HepG2 (cell line): Measurements from ENCODE around the gene OPN3. TPM values are rescaled to one million over a fixed set of nuclear protein-coding genes. Genes with fewer than 3 reads are reported as not detected.

ENCODE experiments used
- ATAC-seq: fragments of 200-7000 bp; cut with Tn5 transposase; 3 replicates; pipeline ENCODE4 v1.9.1; 2020; ENCODE audit warnings: mild to moderate bottlenecking, moderate library complexity
- BruUV-seq: library from RNA; stranded (reverse); fragments of 400-500 nt; replicated peaks from 2 replicates; lab custom pipeline; 2021; lab: Mats Ljungman, UMichigan
- CTCF ChIA-PET: fragments of 300-600 bp; formaldehyde crosslinking; extraction: SDS; loops from one replicate; lab custom pipeline; 2021; ENCODE audit warnings: low total read pairs, inconsistent platforms, low intra/inter-chr PET ratio; lab: Yijun Ruan, JAX
- POLR2A ChIA-PET: fragments of 350-600 bp; sonication (Branson Sonifier 250); formaldehyde crosslinking; loops from one replicate; lab custom pipeline; 2020; ENCODE audit warnings: antibody characterized with exemption, inconsistent platforms; lab: Yijun Ruan, JAX
- DNase-seq: peaks from one replicate; pipeline ENCODE4 v3.0.0-alpha.2; 2015; ENCODE audit warnings: low spot score
- FAIRE-seq: peaks from 3 replicates; lab custom pipeline; 2011; peaks lifted over from hg19 to GRCh38; lab: Jason Lieb, UNC
- H2AFZ ChIP-seq: one replicate; pipeline ENCODE4 v1.6.1; 2011; ENCODE audit warnings: low read length, inconsistent platforms
- H3K27ac ChIP-seq: fragments of 300-600 bp; 3 replicates; pipeline ENCODE4 v1.8.0; 2011; ENCODE audit warnings: mixed run types, mild to moderate bottlenecking, mixed read lengths, low read length, inconsistent platforms; ENCODE audit not compliant: insufficient read depth; ENCODE audit errors: extremely low read length
- H3K27me3 ChIP-seq, 2 experiments: fragments of 200-600 bp in 1 of 2; 2 replicates in 1 of 2; 3 replicates in 1 of 2; pipeline versions ENCODE4 v1.6.0 to v1.8.0; 2011; ENCODE audit warnings: low read length in 2 of 2, mild to moderate bottlenecking in 2 of 2, moderate library complexity in 2 of 2, inconsistent platforms in 1 of 2; ENCODE audit not compliant: insufficient read depth in 2 of 2, control insufficient read depth in 1 of 2
- H3K36me3 ChIP-seq, 2 experiments: fragments of 200-600 bp in 1 of 2; replicated peaks in 1 of 2; 2 replicates in 1 of 2; 3 replicates in 1 of 2; pipeline versions ENCODE4 v1.5.1 to v1.8.0; 2011; ENCODE audit warnings: low read length in 2 of 2, inconsistent platforms in 1 of 2; ENCODE audit not compliant: insufficient read depth in 2 of 2, control insufficient read depth in 1 of 2
- H3K4me1 ChIP-seq: 2 replicates; pipeline ENCODE4 v1.5.1; 2012; ENCODE audit warnings: low read length, inconsistent platforms; ENCODE audit not compliant: insufficient read depth
- H3K4me2 ChIP-seq: 2 replicates; pipeline ENCODE4 v1.6.0; 2011; ENCODE audit warnings: low read depth, low read length, inconsistent platforms
- H3K4me3 ChIP-seq, 3 experiments: fragments of 200-600 bp in 1 of 3; sonication (generic), shearing (Covaris generic) in 1 of 3; replicated peaks in 1 of 3; 2 replicates each; pipeline ENCODE4 v1.5.1; 2011 to 2016; ENCODE audit warnings: low read length in 3 of 3, inconsistent platforms in 2 of 3, low read depth in 2 of 3, mild to moderate bottlenecking in 2 of 3, control low read depth in 1 of 3, mixed read lengths in 1 of 3; ENCODE audit not compliant: insufficient read depth in 1 of 3
- H3K79me2 ChIP-seq: one replicate; pipeline ENCODE4 v1.6.1; 2011; ENCODE audit warnings: low read length, inconsistent platforms; ENCODE audit not compliant: insufficient read depth
- H3K9ac ChIP-seq: 2 replicates; pipeline ENCODE4 v1.6.0; 2011; ENCODE audit warnings: mild to moderate bottlenecking, low read depth, low read length, inconsistent platforms; ENCODE audit not compliant: insufficient read depth
- H3K9me3 ChIP-seq: 2 replicates; pipeline ENCODE4 v1.5.1; 2012; ENCODE audit warnings: mild to moderate bottlenecking, low read length
- H4K20me1 ChIP-seq: 2 replicates; pipeline ENCODE4 v1.6.0; 2011; ENCODE audit warnings: inconsistent platforms, mild to moderate bottlenecking, low read length, moderate library complexity; ENCODE audit not compliant: insufficient read depth
- ATF6 ChIP-seq: sonication (generic); formaldehyde crosslinking; conservative IDR thresholded peaks from 2 replicates; pipeline ENCODE4 v1.4.0; 2020; ENCODE audit warnings: missing genetic modification reagents
- ISL2 ChIP-seq: sonication (generic); formaldehyde crosslinking; IDR thresholded peaks from 2 replicates; pipeline ENCODE4 v1.5.0; 2020; ENCODE audit warnings: missing genetic modification reagents
- MAZ ChIP-seq, 2 experiments: sonication (generic) in 1 of 2; formaldehyde crosslinking in 1 of 2; IDR thresholded peaks; 2 replicates each; pipeline versions ENCODE4 v1.5.0 to v1.6.1; 2012 to 2020; ENCODE audit warnings: low read depth in 2 of 2, mild to moderate bottlenecking in 2 of 2, borderline replicate concordance in 1 of 2, improper control_type of control experiment in 1 of 2, low read length in 1 of 2, missing genetic modification reagents in 1 of 2, moderate library complexity in 1 of 2
- SP2 ChIP-seq: sonication (generic); formaldehyde crosslinking; IDR thresholded peaks from 2 replicates; pipeline ENCODE4 v1.5.1; 2020; ENCODE audit warnings: mild to moderate bottlenecking, missing genetic modification reagents
- STAT5B ChIP-seq: sonication (generic); formaldehyde crosslinking; IDR thresholded peaks from 2 replicates; pipeline ENCODE4 v1.4.0; 2020; ENCODE audit warnings: missing genetic modification reagents
- ZBTB7A ChIP-seq: sonication (generic); formaldehyde crosslinking; IDR thresholded peaks from 2 replicates; pipeline ENCODE4 v1.8.0; 2022; ENCODE audit warnings: mild to moderate bottlenecking, missing genetic modification reagents
- ZNF17 ChIP-seq: sonication (generic); formaldehyde crosslinking; IDR thresholded peaks from 2 replicates; pipeline ENCODE4 v1.5.0; 2020; ENCODE audit warnings: mild to moderate bottlenecking, missing genetic modification reagents
- ZNF281 ChIP-seq: sonication (generic); formaldehyde crosslinking; IDR thresholded peaks from 2 replicates; pipeline ENCODE4 v1.4.0; 2020; ENCODE audit warnings: missing genetic modification reagents, borderline replicate concordance
- ZNF282 ChIP-seq: fragments of 450-650 bp; IDR thresholded peaks from 2 replicates; pipeline ENCODE4 v1.6.1; 2018; ENCODE audit not compliant: partially characterized antibody
- ZNF317 ChIP-seq: sonication (generic); formaldehyde crosslinking; IDR thresholded peaks from 2 replicates; pipeline ENCODE4 v1.5.0; 2020; ENCODE audit warnings: mild to moderate bottlenecking, missing genetic modification reagents
- WGBS: methylation state at CpG from one replicate; pipeline ENCODE4 v1.1.6; 2017; ENCODE audit warnings: low lambda C conversion rate; 5-methylcytosine and 5-hydroxymethylcytosine counted together
- in situ Hi-C: cut with HindIII; loops from 2 replicates; pipeline ENCODE4 v1.10.0; 2017; ENCODE audit warnings: low pct_unique_long_range_greater_than_20kb; ENCODE audit not compliant: extremely low pct_ligation_motif_present
- intact Hi-C: fragments of 100-400 bp; cut with micrococcal nuclease; formaldehyde crosslinking; loops from one replicate; pipeline ENCODE4 v1.10.0; 2022; ENCODE audit not compliant: unreplicated experiment
- polyA plus RNA-seq, 8 experiments: library from polyadenylated mRNA; depleted of rRNA in 3 of 8; stranded (reverse) in 7 of 8; unstranded in 1 of 8; fragments of >200 nt; fragmentation: Illumina TruSeq in 4 of 8; extraction: Trizol in 4 of 8; gene quantifications; 2 replicates each; pipeline versions ENCODE4 v1.2.1 to v1.2.3, GENCODE V29; 2011 to 2016; ENCODE audit warnings: low read depth in 4 of 8, missing spikeins in 1 of 8, mixed read lengths in 1 of 8; ENCODE audit not compliant: insufficient read depth in 1 of 8
- total RNA-seq, 5 experiments: library from RNA; depleted of rRNA; stranded (reverse); fragments of >200 nt; fragmentation: Illumina TruSeq; extraction: Trizol; gene quantifications; 2 replicates each; pipeline ENCODE4 v1.2.3, GENCODE V29; 2016; ENCODE audit warnings: low read depth in 1 of 5
- TF ChIP-seq, protein P1 (sequence below): sonication (generic); formaldehyde crosslinking; IDR thresholded peaks from 2 replicates; pipeline ENCODE4 v1.4.0; 2020; ENCODE audit warnings: missing genetic modification reagents

Gene OPN3
- total and polyA plus RNA-seq, 2 of the 13 experiments (the other 11 are each of a cell fraction or from before 2014, with no cell fraction given) = 17.4 to 23.0 TPM

- H3K9me3 ChIP-seq = no peaks in the 10 kb centered on the region
- in situ Hi-C loops (no loop called here), intact Hi-C loops (no loop called here)
- H3K4me1 ChIP-seq = no peaks in the 10 kb centered on the region
- ATAC-seq = no peak
- no peak for FAIRE-seq
- no peaks in the 10 kb centered on the region for H4K20me1 ChIP-seq
- no peak overlapping the region for H3K27ac ChIP-seq
- DNase-seq = no peak
- no peaks in the 10 kb centered on the region for H3K79me2 ChIP-seq
- CTCF ChIA-PET = no interaction called here
- H3K27me3 ChIP-seq = no peaks in the 10 kb centered on the region
- no peak overlapping the region for H3K4me2 ChIP-seq
- POLR2A ChIA-PET = no interaction called here
- no TSS peak for BruUV-seq
- H3K4me3 ChIP-seq = no peak overlapping the region
- WGBS = 97% methylated on average over 2 of the region's 2 CpGs
- no peak overlapping the region for H2AFZ ChIP-seq
- H3K9ac ChIP-seq = no peak overlapping the region
- H3K36me3 ChIP-seq = no peaks in the 10 kb centered on the region
- TF ChIP-seq MAZ (IDR thresholded peaks at IDR 0.05; ENCODE audit: borderline replicate concordance, low read depth, low read length) (no peak), MAZ (CRISPR knock-in tag; IDR thresholded peaks at IDR 0.05; ENCODE audit: low read depth) (no peak), STAT5B (no peak), ZBTB7A (CRISPR knock-in tag) (no peak), ISL2 (CRISPR knock-in tag) (no peak), ATF6 (CRISPR knock-in tag) (no peak), ZNF17 (CRISPR knock-in tag) (no peak), ZNF281 (CRISPR knock-in tag) (no peak), SP2 (CRISPR knock-in tag) (no peak), ZNF317 (no peak), ZNF282 (no peak)
- TF ChIP-seq, protein P1, sequence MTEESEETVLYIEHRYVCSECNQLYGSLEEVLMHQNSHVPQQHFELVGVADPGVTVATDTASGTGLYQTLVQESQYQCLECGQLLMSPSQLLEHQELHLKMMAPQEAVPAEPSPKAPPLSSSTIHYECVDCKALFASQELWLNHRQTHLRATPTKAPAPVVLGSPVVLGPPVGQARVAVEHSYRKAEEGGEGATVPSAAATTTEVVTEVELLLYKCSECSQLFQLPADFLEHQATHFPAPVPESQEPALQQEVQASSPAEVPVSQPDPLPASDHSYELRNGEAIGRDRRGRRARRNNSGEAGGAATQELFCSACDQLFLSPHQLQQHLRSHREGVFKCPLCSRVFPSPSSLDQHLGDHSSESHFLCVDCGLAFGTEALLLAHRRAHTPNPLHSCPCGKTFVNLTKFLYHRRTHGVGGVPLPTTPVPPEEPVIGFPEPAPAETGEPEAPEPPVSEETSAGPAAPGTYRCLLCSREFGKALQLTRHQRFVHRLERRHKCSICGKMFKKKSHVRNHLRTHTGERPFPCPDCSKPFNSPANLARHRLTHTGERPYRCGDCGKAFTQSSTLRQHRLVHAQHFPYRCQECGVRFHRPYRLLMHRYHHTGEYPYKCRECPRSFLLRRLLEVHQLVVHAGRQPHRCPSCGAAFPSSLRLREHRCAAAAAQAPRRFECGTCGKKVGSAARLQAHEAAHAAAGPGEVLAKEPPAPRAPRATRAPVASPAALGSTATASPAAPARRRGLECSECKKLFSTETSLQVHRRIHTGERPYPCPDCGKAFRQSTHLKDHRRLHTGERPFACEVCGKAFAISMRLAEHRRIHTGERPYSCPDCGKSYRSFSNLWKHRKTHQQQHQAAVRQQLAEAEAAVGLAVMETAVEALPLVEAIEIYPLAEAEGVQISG (CRISPR knock-in tag) = no peak
Measured at GRCh38 chr1:241624935-241625334, 15.2 kb downstream of the OPN3 start.
